HepG2 (cell line): ENCODE results near the gene TNRC18. TPM values are rescaled to one million over a fixed set of nuclear protein-coding genes. Genes with fewer than 3 reads are reported as not detected.
A peak's percentile ranks its signal among the peaks of the same experiment; 100 is the strongest.

Experiments
- ATAC-seq: fragments of 200-7000 bp; cut with Tn5 transposase; 3 replicates; pipeline ENCODE4 v1.9.1; 2020; ENCODE audit warnings: mild to moderate bottlenecking, moderate library complexity
- BruUV-seq: library from RNA; stranded (reverse); fragments of 400-500 nt; replicated peaks from 2 replicates; lab custom pipeline; 2021; lab: Mats Ljungman, UMichigan
- CTCF ChIA-PET: fragments of 300-600 bp; formaldehyde crosslinking; extraction: SDS; loops from one replicate; lab custom pipeline; 2021; ENCODE audit warnings: low total read pairs, inconsistent platforms, low intra/inter-chr PET ratio; lab: Yijun Ruan, JAX
- POLR2A ChIA-PET: fragments of 350-600 bp; sonication (Branson Sonifier 250); formaldehyde crosslinking; loops from one replicate; lab custom pipeline; 2020; ENCODE audit warnings: antibody characterized with exemption, inconsistent platforms; lab: Yijun Ruan, JAX
- DNase-seq: peaks from one replicate; pipeline ENCODE4 v3.0.0-alpha.2; 2015; ENCODE audit warnings: low spot score
- FAIRE-seq: peaks from 3 replicates; lab custom pipeline; 2011; peaks lifted over from hg19 to GRCh38; lab: Jason Lieb, UNC
- H2AFZ ChIP-seq: one replicate; pipeline ENCODE4 v1.6.1; 2011; ENCODE audit warnings: low read length, inconsistent platforms
- H3K27ac ChIP-seq: fragments of 300-600 bp; 3 replicates; pipeline ENCODE4 v1.8.0; 2011; ENCODE audit warnings: mixed run types, mild to moderate bottlenecking, mixed read lengths, low read length, inconsistent platforms; ENCODE audit not compliant: insufficient read depth; ENCODE audit errors: extremely low read length
- H3K27me3 ChIP-seq, 2 experiments: fragments of 200-600 bp in 1 of 2; 2 replicates in 1 of 2; 3 replicates in 1 of 2; pipeline versions ENCODE4 v1.6.0 to v1.8.0; 2011; ENCODE audit warnings: low read length in 2 of 2, mild to moderate bottlenecking in 2 of 2, moderate library complexity in 2 of 2, inconsistent platforms in 1 of 2; ENCODE audit not compliant: insufficient read depth in 2 of 2, control insufficient read depth in 1 of 2
- H3K36me3 ChIP-seq, 2 experiments: fragments of 200-600 bp in 1 of 2; replicated peaks in 1 of 2; 2 replicates in 1 of 2; 3 replicates in 1 of 2; pipeline versions ENCODE4 v1.5.1 to v1.8.0; 2011; ENCODE audit warnings: low read length in 2 of 2, inconsistent platforms in 1 of 2; ENCODE audit not compliant: insufficient read depth in 2 of 2, control insufficient read depth in 1 of 2
- H3K4me1 ChIP-seq: 2 replicates; pipeline ENCODE4 v1.5.1; 2012; ENCODE audit warnings: low read length, inconsistent platforms; ENCODE audit not compliant: insufficient read depth
- H3K4me2 ChIP-seq: 2 replicates; pipeline ENCODE4 v1.6.0; 2011; ENCODE audit warnings: low read depth, low read length, inconsistent platforms
- H3K4me3 ChIP-seq, 3 experiments: fragments of 200-600 bp in 1 of 3; sonication (generic), shearing (Covaris generic) in 1 of 3; replicated peaks in 1 of 3; 2 replicates each; pipeline ENCODE4 v1.5.1; 2011 to 2016; ENCODE audit warnings: low read length in 3 of 3, inconsistent platforms in 2 of 3, low read depth in 2 of 3, mild to moderate bottlenecking in 2 of 3, control low read depth in 1 of 3, mixed read lengths in 1 of 3; ENCODE audit not compliant: insufficient read depth in 1 of 3
- H3K79me2 ChIP-seq: one replicate; pipeline ENCODE4 v1.6.1; 2011; ENCODE audit warnings: low read length, inconsistent platforms; ENCODE audit not compliant: insufficient read depth
- H3K9ac ChIP-seq: 2 replicates; pipeline ENCODE4 v1.6.0; 2011; ENCODE audit warnings: mild to moderate bottlenecking, low read depth, low read length, inconsistent platforms; ENCODE audit not compliant: insufficient read depth
- H3K9me3 ChIP-seq: 2 replicates; pipeline ENCODE4 v1.5.1; 2012; ENCODE audit warnings: mild to moderate bottlenecking, low read length
- H4K20me1 ChIP-seq: 2 replicates; pipeline ENCODE4 v1.6.0; 2011; ENCODE audit warnings: inconsistent platforms, mild to moderate bottlenecking, low read length, moderate library complexity; ENCODE audit not compliant: insufficient read depth
- HBP1 ChIP-seq: IDR thresholded peaks from 2 replicates; pipeline ENCODE4 v1.6.1; 2016; ENCODE audit warnings: low read depth, control low read depth
- HOXD1 ChIP-seq: sonication (generic); formaldehyde crosslinking; IDR thresholded peaks from 2 replicates; pipeline ENCODE4 v1.5.0; 2020; ENCODE audit warnings: missing genetic modification reagents
- JDP2 ChIP-seq: sonication (generic); formaldehyde crosslinking; IDR thresholded peaks from 2 replicates; pipeline ENCODE4 v1.8.1; 2022; ENCODE audit warnings: missing genetic modification reagents, borderline replicate concordance
- JUN ChIP-seq: sonication (generic); formaldehyde crosslinking; IDR thresholded peaks from 2 replicates; pipeline ENCODE4 v1.4.0; 2020; ENCODE audit warnings: mild to moderate bottlenecking, missing genetic modification reagents
- MAFK ChIP-seq, 2 experiments: IDR thresholded peaks in 1 of 2; conservative IDR thresholded peaks in 1 of 2; 2 replicates each; pipeline ENCODE4 v1.6.1; 2011; ENCODE audit warnings: improper control_type of control experiment in 2 of 2, low read length in 2 of 2
- MED13 ChIP-seq: sonication (generic); formaldehyde crosslinking; IDR thresholded peaks from 2 replicates; pipeline ENCODE4 v1.5.0; 2020; ENCODE audit warnings: missing genetic modification reagents
- POLR2G ChIP-seq: fragments of 200-400 bp; formaldehyde crosslinking; IDR thresholded peaks from 2 replicates; pipeline ENCODE4 v1.6.1; 2018; ENCODE audit warnings: mild to moderate bottlenecking, low read depth, low read length, moderate library complexity
- TBP ChIP-seq: sonication (generic); formaldehyde crosslinking; IDR thresholded peaks from 2 replicates; pipeline ENCODE4 v1.5.0; 2020; ENCODE audit warnings: missing genetic modification reagents
- TIGD3 ChIP-seq: sonication (generic); formaldehyde crosslinking; IDR thresholded peaks from 2 replicates; pipeline ENCODE4 v1.5.1; 2020; ENCODE audit warnings: mild to moderate bottlenecking, missing genetic modification reagents, borderline replicate concordance
- ZGPAT ChIP-seq: IDR thresholded peaks from 2 replicates; pipeline ENCODE4 v1.6.1; 2016; ENCODE audit warnings: mild to moderate bottlenecking
- ZNF101 ChIP-seq: sonication (generic); formaldehyde crosslinking; IDR thresholded peaks from 2 replicates; pipeline ENCODE4 v1.4.0; 2020; ENCODE audit warnings: mild to moderate bottlenecking, low read depth, missing genetic modification reagents, borderline replicate concordance
- ZNF317 ChIP-seq: sonication (generic); formaldehyde crosslinking; IDR thresholded peaks from 2 replicates; pipeline ENCODE4 v1.5.0; 2020; ENCODE audit warnings: mild to moderate bottlenecking, missing genetic modification reagents
- ZNF746 ChIP-seq: sonication (generic); formaldehyde crosslinking; IDR thresholded peaks from 2 replicates; pipeline ENCODE4 v1.8.0; 2022; ENCODE audit warnings: mild to moderate bottlenecking, missing genetic modification reagents
- ZNF850 ChIP-seq: sonication (generic); formaldehyde crosslinking; conservative IDR thresholded peaks from 2 replicates; pipeline ENCODE4 v1.9.0; 2021; ENCODE audit warnings: mild to moderate bottlenecking, missing genetic modification reagents
- WGBS: methylation state at CpG from one replicate; pipeline ENCODE4 v1.1.6; 2017; ENCODE audit warnings: low lambda C conversion rate; 5-methylcytosine and 5-hydroxymethylcytosine counted together
- in situ Hi-C: cut with HindIII; loops from 2 replicates; pipeline ENCODE4 v1.10.0; 2017; ENCODE audit warnings: low pct_unique_long_range_greater_than_20kb; ENCODE audit not compliant: extremely low pct_ligation_motif_present
- intact Hi-C: fragments of 100-400 bp; cut with micrococcal nuclease; formaldehyde crosslinking; loops from one replicate; pipeline ENCODE4 v1.10.0; 2022; ENCODE audit not compliant: unreplicated experiment
- polyA plus RNA-seq, 8 experiments: library from polyadenylated mRNA; depleted of rRNA in 3 of 8; stranded (reverse) in 7 of 8; unstranded in 1 of 8; fragments of >200 nt; fragmentation: Illumina TruSeq in 4 of 8; extraction: Trizol in 4 of 8; gene quantifications; 2 replicates each; pipeline versions ENCODE4 v1.2.1 to v1.2.3, GENCODE V29; 2011 to 2016; ENCODE audit warnings: low read depth in 4 of 8, missing spikeins in 1 of 8, mixed read lengths in 1 of 8; ENCODE audit not compliant: insufficient read depth in 1 of 8
- total RNA-seq, 5 experiments: library from RNA; depleted of rRNA; stranded (reverse); fragments of >200 nt; fragmentation: Illumina TruSeq; extraction: Trizol; gene quantifications; 2 replicates each; pipeline ENCODE4 v1.2.3, GENCODE V29; 2016; ENCODE audit warnings: low read depth in 1 of 5

TNRC18 gene
- total and polyA plus RNA-seq, 2 of the 13 experiments (the other 11 are each of a cell fraction or from before 2014, with no cell fraction given) = 11.7 to 17.4 TPM

GRCh38 chr7:5320391-5320790, 103.2 kb downstream of the TNRC18 start:
- ChIA-PET POLR2A (no interaction called here), CTCF (no interaction called here)
- no peak for DNase-seq
- ATAC-seq = peak; percentile 6; the same call in 1 of the 3 replicates
- Histone ChIP-seq H3K9me3 (peaks cover 10% of the 10 kb centered on the region; the same call in 1 of the 2 replicates), H3K9ac (no peak overlapping the region), H4K20me1 (no peaks in the 10 kb centered on the region), H3K36me3 (peaks cover 13 to 33% of the 10 kb centered on the region in 2 experiments; a peak in 3 of 5 replicates), H3K27me3 (no peaks in the 10 kb centered on the region), H3K4me1 (no peaks in the 10 kb centered on the region), H2AFZ (no peak overlapping the region), H3K4me2 (no peak overlapping the region), H3K27ac (no peak overlapping the region), H3K79me2 (no peaks in the 10 kb centered on the region), H3K4me3 (no peak overlapping the region)
- no peak for TF ChIP-seq TBP (CRISPR knock-in tag)
- TF ChIP-seq ZNF746 (CRISPR knock-in tag) = no peak
- TF ChIP-seq JUN (CRISPR knock-in tag) = no peak
- TF ChIP-seq JDP2 (CRISPR knock-in tag) = no peak
- no peak for TF ChIP-seq HBP1 (CRISPR knock-in tag)
- no peak for TF ChIP-seq ZGPAT
- no peak for TF ChIP-seq ZNF850 (CRISPR knock-in tag)
- no peak for TF ChIP-seq TIGD3 (CRISPR knock-in tag)
- TF ChIP-seq ZNF101 (CRISPR knock-in tag) = no peak
- TF ChIP-seq ZNF317 (CRISPR knock-in tag) = no peak
- TF ChIP-seq POLR2G = 0 out of 2 replicates have a peak, but pooled peaks have one; percentile 26
- TF ChIP-seq MAFK (conservative IDR thresholded peaks at IDR 0.05 in 1 of 2, IDR thresholded peaks at IDR 0.05 in 1 of 2; ENCODE audit: low read length in 2 of 2) = peak; percentile 13 to 14; a peak in 1 of 4 replicates
- TF ChIP-seq HOXD1 (CRISPR knock-in tag) = no peak
- TF ChIP-seq MED13 (CRISPR knock-in tag) = no peak
- in situ Hi-C loops = no loop called here
- FAIRE-seq = no peak
- WGBS = 97% methylated on average over 8 of the region's 13 CpGs
- intact Hi-C loops = no loop called here
- no TSS peak for BruUV-seq
